ENCODE data around the gene FOXN1.
"Not testable (repeated sequence)": the region's sequence is repeated elsewhere in the genome, so short reads cannot be mapped to it uniquely, and the experiment has no call there.

FOXN1 gene

DNA sequence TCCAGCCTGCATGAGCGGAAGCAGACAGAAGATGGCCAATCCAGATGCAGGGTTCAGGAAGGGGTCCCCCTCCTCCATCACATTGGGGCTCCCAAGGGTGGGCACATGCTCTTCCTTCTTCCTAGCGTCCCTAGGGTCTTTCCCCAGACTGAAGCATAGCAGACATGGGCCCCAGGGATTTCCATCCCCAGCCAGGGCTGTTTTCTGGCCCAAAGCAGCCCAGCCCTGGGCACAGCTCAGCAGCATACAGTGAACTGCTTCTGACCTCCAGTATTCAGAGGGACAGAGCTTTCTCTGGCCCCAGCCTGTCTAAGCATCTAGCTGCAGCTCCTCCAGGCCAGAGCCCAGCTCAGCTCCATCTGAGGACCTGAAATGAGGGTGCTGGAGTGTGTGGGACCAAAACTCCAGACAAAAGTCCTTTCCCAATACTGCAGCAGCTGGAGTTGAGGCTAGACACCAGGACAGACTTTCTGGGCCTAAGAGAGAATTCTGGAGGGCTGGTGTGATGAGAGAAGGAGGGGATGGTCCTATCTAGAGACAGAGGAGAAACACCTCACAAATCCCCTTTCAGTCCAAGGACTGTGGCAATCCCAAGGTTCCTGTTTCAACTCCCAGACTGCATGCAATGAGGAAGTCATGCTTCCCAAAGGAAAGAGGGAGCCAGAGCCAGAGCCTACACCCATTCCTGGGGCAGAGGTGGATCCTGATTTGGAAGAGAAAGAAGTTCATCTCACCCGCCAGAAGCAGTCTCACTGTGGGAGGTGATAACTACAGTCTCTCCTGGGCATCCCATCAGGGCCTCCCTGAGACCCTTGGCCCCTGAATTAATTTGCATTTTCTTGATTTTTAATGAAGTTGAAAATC is 4.5 kb upstream of the FOXN1 start:
- DNase-seq: no peak

DNA sequence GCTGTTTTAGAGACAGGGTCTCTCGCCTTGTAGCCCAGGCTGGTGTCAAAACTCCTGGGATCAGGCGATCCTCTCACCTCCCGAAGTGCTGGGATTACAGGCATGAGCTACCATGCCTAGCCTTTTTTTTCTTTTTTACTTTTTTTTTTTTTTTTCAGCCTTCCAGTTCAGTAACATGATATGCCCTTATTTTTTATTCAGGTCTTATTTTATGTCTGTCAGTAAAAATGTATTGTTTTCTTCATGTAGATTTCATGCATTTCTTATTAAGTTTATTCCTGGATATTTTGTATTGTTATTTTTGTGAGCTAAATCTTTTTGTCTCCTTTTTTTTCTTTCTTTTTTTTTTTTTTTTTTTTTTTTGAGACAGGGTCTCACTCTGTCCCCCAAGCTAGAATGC is 2.7 kb upstream of the FOXN1 start:
- no peak for DNase-seq

DNA sequence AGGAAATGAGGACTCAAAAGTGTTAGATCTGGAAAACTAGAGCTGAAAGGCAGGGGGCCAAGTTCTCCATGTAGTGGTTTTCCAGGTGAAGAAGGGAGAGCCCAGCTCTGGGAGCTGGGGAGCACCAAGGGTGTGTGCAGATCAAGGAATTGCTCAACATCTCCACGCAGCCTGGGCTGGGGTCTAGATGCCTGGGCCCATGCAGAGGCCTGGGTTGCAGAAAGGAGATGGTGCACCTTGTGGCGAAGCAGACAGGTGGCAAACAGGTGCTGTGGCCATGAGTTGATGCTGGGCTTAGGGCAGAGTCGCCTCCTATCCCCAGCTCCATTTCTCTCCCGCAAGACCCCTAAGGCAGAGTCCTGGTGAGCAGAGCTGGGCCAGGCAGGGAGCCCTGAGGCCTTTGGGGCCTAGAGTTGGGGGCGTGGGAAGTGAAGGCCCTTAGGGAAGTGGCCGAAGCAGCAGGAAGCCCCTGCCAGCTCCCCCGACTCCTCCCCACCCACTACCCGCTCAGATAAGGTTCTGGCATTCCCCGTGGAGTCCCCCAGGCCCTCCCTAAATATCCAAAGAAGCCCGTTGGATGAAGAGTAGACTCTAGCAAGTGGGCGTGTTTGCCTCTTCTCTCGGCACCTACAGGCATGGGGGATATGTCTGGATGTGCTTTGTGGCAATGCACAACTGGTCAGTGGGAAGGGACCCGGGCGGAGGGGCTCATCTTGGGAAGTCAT is 777 bp downstream of the FOXN1 start:
- no peak for DNase-seq

DNA sequence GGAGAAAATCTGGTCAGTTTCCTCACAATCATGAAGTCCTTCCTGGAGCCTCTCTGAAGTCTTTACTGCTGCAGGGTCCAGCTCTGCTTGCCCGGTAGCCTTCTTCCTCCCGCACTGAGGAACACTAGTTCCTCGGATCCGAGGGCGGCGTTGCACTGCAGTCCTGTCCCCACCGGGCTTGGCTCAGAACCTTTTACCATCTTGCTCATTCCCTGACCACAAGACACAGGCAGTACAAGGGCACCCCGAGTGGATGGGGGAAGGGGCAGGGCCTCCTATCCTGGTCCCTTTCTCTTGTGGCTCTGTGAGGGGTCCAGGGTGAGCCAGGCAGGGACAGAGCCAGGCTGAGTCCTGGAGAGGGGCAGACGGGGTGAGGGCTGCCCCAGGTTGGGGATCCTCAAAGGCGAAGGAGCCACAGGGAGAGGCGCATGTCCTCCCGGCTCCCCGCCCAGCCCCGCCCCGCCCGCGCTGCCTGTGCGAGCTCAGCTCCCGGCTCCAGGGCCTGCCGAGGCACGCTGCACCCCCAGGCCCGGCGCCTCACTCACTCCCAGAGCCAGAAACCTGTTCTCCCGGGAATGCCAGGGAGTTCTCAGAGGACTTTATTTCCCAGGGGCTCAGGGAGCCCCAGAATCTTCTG is 1.5 kb downstream of the FOXN1 start:
- DNase-seq: no peak

DNA sequence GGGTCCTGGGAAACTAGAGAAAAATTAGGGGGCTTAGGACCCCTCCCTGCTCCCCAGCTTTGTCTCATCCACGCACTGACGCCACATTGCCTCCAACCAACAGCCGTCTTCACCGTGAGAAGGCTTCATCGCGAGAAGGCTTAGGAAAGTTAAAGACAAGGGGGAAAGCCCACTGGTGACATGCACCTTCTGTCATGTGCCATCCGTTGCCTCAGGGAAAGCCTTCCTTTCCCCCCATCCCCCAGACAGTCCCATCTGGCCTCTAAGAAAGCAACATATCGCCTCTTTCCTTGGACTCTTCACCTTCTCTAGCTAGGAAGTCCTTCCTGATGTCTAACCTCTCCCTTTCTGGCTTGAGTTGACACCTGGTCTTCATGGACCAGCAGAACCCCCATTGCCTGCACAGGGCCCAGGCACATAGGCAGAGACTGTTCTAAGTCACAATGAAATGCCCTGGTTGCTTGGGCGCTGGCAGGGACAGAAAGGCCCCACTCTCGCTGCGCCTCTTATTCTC is 2.1 kb downstream of the FOXN1 start:
- no peak for DNase-seq

DNA sequence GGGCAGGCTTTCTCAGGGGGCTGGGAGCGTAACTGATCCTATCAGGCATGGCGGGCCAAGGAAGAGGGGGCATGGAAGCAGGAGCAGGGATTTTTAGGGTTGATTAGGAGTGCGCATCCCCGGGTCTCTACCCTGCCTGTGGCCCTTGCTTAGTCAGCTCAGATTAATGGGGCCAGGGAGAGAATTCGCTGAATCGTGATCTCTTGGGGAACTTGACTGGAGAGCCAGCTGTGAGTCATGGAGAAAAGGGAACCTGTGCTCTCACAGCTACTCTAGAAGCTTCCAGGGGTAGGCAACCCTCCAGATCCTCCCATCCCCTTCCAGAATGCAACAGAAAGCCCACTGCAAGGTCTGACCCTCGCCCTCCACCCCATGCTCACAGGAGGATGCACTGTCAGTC is 3.6 kb downstream of the FOXN1 start:
- DNase-seq: no peak

DNA sequence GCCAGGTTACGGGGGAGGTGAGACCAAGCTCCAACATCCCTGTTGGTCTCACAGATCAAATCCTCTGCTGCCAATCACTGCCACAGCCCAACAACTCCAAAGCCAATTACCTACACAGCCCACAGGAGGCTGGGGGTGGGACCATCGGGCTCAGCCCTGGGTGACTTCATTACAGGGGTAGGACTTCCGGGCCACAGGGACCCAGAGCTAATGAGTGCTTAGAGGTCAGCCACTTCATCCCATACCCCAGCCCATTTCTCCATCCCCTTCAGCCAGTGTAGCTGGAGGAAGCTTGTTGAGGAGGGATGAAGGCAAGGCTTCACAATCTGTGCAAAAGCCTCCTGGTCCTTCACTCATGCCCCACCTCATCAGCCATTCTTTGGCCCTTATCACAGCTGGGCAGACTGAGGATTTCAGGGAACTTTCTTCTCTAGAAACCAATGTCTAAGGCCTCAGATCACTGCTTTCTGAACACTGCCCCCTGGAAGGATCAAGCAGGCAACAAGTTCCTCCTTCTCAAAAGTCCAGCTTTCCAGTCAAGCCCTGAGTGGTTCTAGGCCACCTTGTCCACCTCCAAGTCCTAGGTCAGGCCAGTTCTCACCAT is 5.8 kb downstream of the FOXN1 start:
- no peak for DNase-seq

DNA sequence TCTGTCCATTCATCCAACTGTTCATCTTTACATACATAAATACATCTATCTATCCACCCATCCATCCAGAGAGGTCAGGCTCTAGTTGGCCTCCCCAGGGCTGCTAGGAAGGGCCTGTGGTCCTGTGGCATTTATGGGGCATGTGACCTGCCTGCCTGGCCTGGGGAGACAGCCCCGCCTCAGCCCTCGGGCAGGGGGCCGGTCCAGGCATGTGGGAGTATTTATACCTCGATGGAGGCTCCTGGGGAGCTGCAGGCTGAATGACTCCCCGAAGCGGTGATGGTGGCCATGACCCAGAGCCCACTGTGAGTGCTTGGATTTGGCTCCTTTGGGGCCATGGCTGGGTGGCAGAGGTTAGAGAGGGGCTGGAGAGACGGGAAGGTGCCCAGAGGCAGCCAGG is 7.3 kb downstream of the FOXN1 start:
- no peak for DNase-seq

DNA sequence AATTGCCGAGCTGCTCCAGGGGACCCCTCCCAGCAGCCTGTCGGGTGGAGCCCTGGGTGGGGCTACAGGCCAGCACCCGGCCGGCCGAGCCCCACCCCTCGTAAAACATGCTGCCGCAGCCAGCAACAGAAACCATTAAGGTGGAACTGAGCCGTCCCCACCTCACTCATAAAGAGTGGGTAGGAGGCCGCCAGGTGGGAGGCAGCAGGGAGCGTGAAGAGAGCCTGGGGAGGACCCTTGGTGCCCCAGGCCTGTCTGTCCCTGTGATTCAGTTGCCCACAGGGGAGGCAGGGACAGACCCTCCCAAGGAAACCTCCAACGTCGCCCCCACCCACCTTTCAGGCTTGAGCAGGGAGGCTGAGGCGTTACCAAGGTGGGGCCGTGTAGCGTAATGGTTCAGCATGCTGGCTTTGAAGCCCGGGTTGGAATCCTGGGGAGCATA is 8.4 kb downstream of the FOXN1 start:
- DNase-seq: no peak

DNA sequence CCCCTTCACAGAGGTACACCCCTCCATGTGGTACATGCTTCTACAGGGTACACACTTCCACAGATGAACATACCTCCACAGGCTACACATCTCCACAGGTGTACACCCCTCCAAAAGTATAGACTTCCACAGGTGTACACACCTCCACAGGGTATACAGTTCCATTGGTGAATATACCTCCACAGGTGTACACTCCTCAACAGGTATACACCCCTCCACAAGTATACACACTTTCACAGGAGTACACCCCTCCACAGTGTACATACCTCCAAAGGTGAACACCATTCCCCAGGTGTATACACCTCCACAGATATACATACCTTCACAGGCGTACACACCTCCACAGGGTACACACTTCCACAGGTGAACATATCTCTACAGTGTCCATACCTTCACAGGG is 9.4 kb downstream of the FOXN1 start:
- DNase-seq: no peak

DNA sequence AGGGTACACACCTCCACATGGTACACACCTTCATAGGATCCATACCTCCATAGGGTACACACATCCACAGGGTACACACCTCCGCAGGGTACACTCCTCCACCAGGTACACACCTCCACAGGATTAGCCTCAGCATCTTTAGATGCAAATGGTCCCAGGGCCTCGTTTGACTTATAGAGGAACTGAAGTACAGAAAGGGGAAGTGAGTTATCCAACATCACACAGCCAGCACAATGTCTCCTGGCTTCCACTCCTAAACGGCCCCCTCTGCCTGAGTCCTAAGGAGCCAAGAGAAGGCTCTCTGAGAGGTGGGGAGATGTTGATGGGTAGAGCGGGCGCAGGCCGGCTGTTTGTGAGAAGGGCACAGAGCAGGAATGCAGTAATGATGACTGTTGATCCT is 12.0 kb downstream of the FOXN1 start:
- DNase-seq: no peak

DNA sequence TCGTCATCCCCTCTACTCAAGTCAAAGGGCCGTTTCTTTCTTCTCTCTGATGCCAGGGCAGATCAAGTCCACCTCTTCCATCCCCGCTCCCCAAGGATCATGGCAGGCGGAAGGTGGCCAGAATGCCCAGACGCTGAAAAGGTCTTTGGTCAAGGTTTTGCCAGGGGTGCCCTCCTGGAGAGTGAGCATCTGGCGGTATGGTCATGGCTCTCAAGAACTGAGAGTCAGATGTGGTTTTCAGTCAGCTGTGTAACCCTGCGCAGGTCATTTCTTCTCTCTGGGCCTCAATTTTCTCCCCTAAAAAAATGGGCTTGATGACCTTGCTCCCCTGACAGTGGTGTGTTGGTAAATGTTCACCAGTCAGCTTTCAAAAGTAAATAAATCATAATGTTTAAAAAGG is 12.4 kb downstream of the FOXN1 start:
- DNase-seq: no peak

DNA sequence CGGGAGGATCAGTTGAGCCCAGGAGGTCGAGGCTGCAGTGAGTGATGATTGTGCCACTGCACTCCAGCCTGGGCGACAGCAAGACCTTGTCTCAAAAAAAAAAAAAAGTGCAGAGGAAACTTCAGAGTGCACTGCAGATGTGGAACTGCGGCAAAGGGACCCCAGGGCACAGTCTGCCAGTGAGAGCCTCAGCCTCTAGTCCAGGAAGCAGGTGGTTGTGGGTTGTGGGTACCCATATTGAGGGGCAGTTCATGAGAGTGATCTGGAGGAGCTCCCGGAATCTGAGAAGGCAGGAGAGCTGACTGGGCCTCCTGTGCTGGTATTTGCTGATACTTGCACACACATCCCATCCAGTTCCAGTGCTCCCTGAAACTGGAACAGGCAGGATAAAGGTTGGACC is 13.1 kb downstream of the FOXN1 start:
- DNase-seq: no peak

DNA sequence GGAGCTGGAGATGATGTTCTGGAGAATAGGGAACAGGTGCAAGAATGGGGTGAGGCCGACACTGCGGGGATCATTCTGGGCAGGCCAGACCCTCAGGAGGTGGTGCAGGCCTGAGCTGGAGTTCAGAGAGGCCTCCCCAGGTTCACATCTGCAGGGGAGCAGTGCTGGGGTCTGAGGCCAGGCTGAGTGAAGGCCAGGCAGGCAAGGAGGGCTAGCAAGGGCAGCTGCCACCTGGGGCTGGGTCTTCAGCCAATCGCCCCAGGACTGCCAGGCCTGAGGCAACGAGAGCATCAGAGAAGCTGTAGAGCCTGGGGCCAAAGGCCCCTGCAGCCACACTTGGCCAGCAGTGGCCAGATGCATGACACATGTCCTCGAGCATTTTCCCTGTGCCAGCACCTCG is 14.5 kb downstream of the FOXN1 start:
- DNase-seq: no peak

DNA sequence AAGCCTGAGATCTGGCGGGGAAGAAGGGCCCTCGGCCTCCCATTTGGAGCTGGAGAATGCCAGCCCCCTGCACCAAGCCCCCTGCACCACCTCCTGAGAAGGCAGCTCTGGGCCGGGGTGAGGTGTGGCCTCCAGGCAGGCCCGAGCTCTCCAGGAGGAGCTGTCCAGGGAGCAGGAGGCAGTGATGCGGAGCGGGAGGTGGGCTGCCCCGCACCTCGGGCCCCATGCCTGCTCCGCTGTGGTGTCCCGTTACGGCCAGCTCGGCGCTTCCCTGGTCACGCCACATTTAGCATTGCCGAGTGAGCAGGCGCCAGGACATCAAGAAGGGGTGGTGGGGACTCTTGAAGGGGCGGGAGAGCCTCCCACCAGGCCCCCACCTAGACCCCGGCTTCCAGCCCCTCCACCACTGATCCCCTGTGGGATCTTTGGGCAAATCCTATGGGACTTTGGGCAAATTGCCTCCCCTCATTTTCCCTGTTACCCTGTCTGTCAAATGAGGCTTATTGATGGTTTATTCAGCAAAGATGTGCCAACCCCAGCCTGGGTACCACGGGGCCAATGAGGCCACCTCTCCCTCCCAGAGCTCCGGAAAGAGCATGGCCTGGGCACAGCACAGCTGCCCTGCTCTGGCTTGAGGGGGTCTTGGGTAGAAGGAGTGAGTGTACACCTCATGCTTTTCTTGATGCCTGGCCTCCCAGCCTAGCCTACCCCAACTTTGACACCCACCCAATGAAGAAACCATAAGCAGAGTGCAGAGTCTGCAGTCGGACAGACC is 15.3 kb downstream of the FOXN1 start:
- DNase-seq: no peak

DNA sequence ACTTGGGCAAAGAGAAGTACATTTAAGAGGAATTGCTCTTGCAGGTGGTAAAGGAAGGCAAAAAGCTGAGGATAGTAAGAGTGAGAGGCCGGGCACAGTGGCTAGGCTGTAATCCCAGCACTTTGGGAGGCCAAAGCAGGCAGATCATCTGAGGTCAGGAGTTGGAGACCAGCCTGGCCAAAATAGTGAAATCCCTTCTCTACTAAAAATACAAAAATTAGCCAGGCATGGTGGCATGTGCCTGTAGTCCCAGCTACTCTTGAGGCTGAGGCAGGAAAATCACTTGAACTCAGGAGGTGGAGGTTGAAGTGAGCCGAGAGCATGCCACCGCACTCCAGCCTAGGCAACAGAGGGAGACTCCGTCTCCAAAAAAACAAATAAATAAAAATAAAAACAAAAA is 16.1 kb downstream of the FOXN1 start:
- DNase-seq: not testable (repeated sequence)

DNA sequence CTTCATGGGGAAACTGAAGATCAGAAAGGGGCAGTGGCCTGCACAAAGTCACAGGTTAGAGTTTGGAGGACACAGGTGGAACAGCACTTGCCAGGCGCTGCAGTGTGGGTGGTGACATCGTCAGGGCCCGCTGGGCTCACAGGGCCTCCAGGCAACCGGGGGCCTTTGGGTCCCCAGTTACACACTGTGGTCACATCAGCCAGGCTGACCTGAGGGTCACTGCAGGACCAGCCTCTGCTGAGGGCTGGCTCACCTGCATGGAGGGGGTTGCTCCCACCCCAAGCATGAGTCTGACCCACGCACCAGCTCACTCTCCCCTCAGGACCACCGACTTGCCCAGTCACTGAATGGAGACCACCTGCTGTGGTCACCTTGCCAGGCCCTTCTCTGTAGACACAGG is 17.0 kb downstream of the FOXN1 start:
- DNase-seq: no peak

DNA sequence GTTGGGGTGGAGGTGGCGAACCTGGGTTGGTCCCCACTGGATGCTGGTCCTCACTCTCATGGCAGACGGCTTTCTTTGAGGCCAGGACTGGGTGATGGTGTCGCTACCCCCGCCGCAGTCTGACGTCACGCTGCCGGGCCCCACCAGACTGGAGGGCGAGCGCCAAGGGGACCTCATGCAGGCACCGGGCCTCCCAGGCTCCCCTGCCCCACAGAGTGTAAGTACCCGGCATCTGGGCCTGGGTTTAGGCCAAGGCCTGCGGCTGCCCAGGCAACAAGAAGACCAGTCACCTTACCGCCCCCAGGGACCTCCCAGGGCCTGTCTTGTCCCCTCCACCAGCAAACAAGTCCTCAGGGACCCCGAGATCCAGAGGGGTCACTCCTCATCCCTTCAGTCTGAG is 17.7 kb downstream of the FOXN1 start:
- no peak for DNase-seq

DNA sequence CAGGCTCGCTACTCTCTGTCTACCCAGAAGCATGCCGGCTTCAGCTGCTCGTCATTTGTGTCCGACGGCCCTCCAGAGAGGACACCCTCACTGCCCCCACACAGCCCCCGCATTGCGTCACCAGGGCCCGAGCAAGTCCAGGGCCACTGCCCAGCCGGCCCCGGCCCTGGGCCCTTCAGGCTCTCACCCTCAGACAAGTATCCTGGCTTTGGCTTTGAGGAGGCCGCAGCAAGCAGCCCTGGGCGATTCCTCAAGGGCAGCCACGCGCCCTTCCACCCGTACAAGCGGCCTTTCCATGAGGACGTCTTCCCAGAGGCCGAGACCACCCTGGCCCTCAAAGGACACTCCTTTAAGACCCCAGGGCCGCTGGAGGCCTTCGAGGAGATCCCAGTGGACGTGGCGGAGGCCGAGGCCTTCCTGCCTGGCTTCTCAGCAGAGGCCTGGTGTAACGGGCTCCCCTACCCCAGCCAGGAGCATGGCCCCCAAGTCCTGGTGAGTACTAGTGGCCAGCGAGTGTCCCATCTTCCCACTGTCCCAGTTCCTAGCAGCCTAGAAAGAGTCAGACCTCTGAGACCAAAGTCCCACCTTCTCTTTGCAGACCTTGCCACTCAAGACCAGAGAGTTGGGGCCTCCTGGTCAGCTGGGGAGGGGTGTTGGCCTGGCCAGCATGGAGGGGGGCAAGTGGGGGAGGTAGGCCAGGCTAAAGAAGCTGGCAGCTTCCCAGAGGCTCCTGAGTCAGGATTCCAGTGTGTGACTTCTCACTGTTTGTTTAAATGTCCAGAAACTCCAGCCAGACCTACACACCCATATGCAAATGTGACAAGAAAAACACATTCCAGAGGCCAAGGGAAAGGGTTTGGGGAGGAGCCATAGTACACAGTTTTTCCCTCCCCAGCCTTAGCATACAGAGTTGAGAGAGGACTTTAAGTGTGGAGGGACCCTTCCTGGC is 18.6 kb downstream of the FOXN1 start:
- DNase-seq: no peak

DNA sequence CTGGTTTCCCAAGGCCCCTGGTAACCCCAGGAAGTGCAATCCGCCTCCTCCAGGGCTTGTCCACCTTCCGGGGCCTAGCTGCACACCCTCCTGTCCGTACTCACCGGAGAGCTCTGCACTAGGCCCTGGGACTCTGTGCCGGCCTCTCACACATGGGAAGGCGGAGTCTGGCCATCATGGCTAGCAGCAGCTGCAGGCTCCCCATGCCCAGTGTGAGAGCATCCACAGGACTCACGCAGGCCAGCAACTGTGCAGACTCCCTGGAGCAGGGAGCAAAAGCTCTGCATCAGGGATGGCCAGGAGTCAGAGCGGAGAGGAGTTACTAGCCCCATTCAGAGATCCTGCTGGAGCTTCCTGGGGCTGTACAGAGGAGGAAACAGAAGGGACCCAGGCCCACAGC is 20.2 kb downstream of the FOXN1 start:
- DNase-seq: no peak

DNA sequence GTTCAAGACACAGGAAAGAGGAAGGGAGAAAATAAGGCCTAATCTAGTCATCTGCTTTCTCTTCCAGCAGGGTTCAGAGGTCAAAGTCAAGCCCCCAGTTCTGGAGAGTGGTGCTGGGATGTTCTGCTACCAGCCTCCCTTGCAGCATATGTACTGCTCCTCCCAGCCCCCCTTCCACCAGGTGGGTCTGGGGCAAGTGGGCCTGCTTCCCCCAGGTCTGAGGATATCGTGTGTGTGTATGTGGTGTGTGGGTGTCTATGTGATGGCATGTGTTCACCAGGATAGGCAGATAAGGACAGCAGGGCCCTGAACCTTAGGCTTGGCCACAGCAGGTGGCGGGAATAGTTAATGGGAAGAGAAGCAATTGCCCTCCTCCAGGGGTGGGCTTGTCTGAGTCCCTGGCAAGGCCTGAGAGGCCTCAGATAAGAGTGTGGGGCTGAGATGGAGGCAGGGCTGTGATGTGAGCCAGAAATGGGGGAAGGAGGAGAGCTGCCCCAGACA is 21.1 kb downstream of the FOXN1 start:
- DNase-seq: no peak
